Epidermal melanocyte (primary cell): ENCODE results near the gene CARMIL3.

ENCODE experiments used
- DNase-seq: peaks from one replicate; pipeline ENCODE4 v3.0.0; 2011; ENCODE audit warnings: low spot score; ENCODE audit not compliant: insufficient read length

Gene CARMIL3

GRCh38 chr14:24075485-24076301, 23.9 kb downstream of the CARMIL3 start:
- DNase-seq = no peak

- DNase-seq = no peak
These were observed 24.4 kb downstream of the CARMIL3 start for GRCh38 chr14:24076302-24076601.

GRCh38 chr14:24077086-24077485, 25.3 kb downstream of the CARMIL3 start:
- DNase-seq = no peak

- DNase-seq = no peak
These were observed 26.3 kb downstream of the CARMIL3 start for GRCh38 chr14:24078146-24078545.

DNA sequence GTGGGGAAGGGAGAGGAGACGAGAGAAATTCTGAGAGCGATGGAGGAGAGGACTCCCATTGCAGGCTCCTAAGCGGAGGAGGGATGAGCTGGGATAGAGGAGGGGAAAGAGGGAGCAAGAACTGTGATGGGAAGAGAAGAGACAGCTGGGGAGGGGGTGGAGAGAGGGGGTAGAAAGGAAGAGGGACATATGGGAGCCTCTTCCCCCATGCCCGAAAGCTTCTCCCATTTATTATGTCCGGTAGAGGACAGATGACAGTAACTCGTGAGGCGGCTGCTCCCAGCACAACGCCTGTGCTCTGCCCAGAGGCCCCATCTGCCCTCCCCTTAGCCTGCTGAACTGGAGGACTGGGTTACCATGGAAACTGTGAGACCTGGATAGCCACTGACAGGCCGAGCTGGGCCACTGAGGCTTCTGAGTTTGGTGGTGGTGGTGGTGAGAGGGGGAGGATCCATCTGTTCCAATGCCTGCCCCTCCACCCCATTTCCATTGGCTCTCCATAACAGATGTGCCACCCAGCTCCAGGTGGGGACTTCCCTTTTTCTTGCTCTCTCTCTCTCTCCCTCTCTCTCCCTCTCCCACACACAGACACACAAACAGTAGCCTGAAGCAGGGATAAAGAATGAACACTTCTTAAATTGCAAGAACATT, 27.8 kb downstream of the CARMIL3 start:
- DNase-seq = no peak

DNA sequence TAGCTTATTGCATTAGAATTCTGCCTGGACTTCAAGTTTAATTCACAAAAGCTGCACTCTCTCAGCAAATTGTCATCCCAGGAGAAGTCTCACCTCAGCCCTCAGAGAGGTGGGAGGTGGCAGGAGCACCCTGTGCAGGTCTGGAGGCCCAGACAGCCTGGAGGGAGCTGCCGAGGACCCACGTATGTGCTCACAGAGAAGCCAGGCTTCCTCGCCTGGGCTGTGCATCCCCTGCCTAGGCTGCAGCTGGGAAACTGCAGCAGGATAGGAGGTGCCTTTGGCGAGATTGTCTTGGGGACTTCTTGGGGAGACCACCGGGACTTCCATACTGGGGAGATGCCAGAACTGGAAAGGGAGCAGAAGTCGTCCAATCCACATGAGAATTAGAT, 28.3 kb downstream of the CARMIL3 start:
- DNase-seq = no peak

DNA sequence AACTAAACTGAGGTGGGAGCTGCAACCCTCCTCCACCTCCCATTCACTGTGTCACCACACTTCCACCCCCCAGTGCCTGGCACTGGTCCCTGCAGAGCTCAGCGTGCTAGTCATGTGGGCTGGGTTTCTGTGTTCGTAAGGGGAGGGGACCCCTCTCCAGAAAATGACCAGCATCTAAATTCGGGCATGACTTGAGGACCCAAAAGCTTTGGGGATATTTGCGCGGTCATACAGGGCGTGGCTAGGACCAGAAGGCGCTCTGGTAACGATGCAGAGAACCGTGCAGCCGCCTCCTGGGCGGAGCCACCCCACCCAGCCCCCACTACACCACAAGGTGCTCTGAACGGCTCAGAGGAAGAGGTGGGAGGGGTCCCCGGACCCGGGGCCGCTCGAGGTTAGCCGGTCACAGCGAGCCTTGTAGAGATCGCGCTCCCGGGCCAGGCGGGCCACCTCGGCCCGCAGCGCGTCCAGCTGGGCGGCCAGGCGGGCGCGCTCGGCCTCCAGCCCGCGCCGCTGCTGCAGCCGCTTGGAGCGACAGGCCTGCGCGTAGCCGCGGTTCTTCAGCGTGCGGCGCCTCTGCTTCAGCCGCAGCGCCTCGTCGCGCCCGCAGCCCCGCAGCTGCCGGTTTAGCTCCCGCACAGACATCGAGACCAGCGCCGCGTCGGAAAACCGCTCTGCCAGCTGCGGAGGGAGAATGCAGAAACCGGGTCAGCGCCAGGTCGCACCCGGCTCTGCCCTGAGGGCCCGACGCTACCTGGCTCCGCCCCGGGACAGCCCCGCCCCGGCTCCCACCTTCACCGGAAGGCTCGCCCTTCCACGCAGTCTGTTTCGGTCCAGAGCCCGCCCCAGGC, 29.3 kb downstream of the CARMIL3 start:
- no peak for DNase-seq

GRCh38 chr14:24081739-24082211, 30.0 kb downstream of the CARMIL3 start:
- no peak for DNase-seq

DNA sequence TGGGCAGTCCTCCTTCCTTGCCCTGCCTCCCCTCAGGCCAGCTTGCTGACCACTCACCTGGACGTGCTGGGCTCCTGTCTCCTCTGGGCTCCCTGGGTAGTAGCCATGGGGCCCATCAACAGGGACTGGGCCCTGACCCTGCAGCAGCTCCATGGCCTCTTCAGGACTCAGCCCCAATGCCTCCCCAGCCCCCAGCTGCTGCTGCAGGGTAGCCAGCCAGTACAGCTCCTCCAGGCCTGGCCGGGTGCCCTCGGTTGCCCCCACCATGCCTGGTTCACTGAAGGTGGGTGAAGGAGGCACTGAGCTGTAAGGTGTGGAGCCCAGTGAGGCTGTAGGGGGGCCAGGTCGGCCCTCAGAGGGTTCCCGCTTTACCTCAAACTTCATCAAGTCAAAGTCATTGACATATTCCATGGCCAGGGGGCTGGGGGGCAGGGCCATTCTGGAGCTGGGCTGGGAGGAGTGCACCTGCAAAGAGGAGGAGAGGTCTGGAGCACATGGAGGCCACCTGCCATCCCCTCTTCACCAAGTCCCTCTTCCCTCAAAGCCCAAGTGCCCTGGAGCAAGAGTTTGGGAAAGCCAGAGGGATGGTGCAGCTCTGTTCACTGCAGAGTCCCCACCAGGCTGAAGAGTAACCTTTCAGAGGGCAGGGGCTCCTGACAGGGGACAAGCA, 30.7 kb downstream of the CARMIL3 start:
- DNase-seq = no peak

DNA sequence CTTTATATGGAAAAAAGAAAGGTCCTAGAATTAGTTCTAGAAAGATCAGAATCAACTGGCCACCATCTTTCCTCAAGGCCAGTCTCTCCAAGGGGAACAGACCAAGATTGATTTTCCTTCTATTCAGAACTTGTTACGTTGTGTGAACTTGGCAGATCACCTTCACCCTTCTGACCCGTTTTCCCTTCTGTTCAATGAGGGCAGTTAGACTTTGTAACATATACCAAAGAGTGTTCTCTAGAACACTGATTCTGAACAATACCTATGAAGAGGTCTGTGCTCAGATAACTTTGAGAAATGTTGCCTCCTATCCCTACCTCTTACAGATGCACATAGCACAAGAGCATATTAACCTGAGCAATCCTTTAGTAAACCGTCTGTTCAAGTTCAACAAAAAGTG, 31.7 kb downstream of the CARMIL3 start:
- DNase-seq = no peak

DNA sequence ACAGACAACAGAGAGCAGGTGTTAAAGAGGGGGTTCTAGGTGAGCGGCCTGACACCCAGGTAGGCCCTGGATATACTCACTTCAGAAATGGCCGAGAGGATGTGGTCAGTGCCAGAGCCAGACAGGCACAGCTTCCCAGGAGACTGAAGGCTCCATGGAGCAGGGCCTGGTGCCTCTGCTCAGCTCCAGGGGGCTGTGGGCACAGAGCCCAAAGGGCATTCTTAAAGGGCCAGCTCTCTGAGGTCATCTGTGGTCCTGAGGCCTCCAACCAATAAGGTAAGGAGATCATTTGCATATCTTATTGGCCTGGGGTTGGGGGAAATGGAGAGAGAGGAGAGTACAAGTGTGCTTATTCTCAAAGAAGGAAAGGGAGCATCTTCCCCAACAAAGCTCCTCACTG, 32.6 kb downstream of the CARMIL3 start:
- no peak for DNase-seq

GRCh38 chr14:24085215-24085614, 33.4 kb downstream of the CARMIL3 start:
- DNase-seq = no peak

- no peak for DNase-seq
These were observed 34.6 kb downstream of the CARMIL3 start for GRCh38 chr14:24086193-24086955.

DNA sequence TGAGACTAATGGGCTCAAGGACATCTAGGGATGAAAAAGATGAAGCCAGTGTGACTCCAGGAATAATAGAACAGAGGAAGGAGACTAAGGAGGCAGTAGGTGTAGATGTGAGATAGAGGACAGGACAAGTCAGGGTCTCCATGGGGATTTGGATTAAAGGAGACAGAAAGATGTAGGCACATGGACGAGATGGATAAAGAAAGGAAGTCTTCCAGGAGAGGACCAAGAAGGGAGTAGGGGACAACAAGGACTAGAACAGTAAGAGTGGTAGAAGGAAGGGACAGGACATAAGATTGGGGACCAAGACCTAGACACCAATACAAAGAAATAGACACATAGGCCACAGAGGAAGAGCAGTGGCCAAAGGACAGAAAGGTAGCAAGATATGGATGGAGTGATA, 35.2 kb downstream of the CARMIL3 start:
- DNase-seq = no peak

GRCh38 chr14:24088095-24088494, 36.3 kb downstream of the CARMIL3 start:
- DNase-seq = no peak

DNA sequence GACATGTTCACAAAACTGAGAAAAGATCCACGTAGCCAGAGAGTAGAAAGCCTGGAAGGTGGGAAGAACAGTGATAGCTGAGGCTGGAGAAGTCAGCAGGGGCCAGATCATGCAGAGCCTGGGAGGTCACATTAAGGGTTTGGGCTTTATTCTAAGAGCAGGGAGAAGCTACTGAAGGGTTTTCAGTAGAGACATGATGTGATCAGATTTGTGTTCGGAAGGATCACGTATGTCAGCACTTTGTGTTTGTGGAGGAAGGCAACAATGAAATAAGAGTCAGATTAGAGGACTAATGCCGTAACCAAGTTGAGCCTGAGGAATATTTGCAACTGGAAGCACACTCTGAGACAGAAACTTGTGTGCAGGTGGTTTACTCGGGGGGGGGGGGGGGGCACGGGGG, 38.1 kb downstream of the CARMIL3 start:
- no peak for DNase-seq

- DNase-seq = no peak
These were observed 40.3 kb downstream of the CARMIL3 start for GRCh38 chr14:24092110-24092504.

- DNase-seq = no peak
These were observed 40.8 kb downstream of the CARMIL3 start for GRCh38 chr14:24092505-24093206.

- DNase-seq = no peak
These were observed 41.5 kb downstream of the CARMIL3 start for GRCh38 chr14:24093207-24093900.
